HG02981 (cell line): ENCODE results near the gene NOL6.
"Not testable (repeated sequence)": the region's sequence is repeated elsewhere in the genome, so short reads cannot be mapped to it uniquely, and the experiment has no call there.

Experiments used
- ATAC-seq: cut with Tn5 transposase; IDR thresholded peaks from one replicate; pipeline ENCODE4 v1.9.1; 2021; ENCODE audit warnings: mild to moderate bottlenecking, moderate library complexity; ENCODE audit not compliant: unreplicated experiment

Gene NOL6

GRCh38 chr9:33472881-33473615 lies 676 bp downstream of the NOL6 start:
- no peak for ATAC-seq

GRCh38 chr9:33472171-33472880 lies 1.4 kb downstream of the NOL6 start:
- no peak for ATAC-seq

- no peak for ATAC-seq
Observed at GRCh38 chr9:33471361-33471760, 2.4 kb downstream of the NOL6 start.

GRCh38 chr9:33469891-33470290 lies 3.8 kb downstream of the NOL6 start:
- ATAC-seq, result no peak

GRCh38 chr9:33468797-33469621 lies 4.7 kb downstream of the NOL6 start:
- ATAC-seq, result no peak

- ATAC-seq, result no peak
Observed at GRCh38 chr9:33468215-33468730, 5.5 kb downstream of the NOL6 start.

- no peak for ATAC-seq
Observed at GRCh38 chr9:33467526-33467925, 6.2 kb downstream of the NOL6 start.

GRCh38 chr9:33466565-33467495 lies 6.9 kb downstream of the NOL6 start:
- no peak for ATAC-seq

- ATAC-seq, result no peak
Observed at GRCh38 chr9:33465596-33466564, 7.8 kb downstream of the NOL6 start.

GRCh38 chr9:33465096-33465495 lies 8.6 kb downstream of the NOL6 start:
- no peak for ATAC-seq

- no peak for ATAC-seq
Observed at GRCh38 chr9:33464045-33464636, 9.6 kb downstream of the NOL6 start.

- ATAC-seq, result no peak
Observed at GRCh38 chr9:33463151-33463550, 10.6 kb downstream of the NOL6 start.

GRCh38 chr9:33461492-33461891 lies 12.2 kb downstream of the NOL6 start:
- ATAC-seq, result no peak

GRCh38 chr9:33460854-33461253 lies 12.9 kb downstream of the NOL6 start:
- no peak for ATAC-seq

- no peak for ATAC-seq
Observed at GRCh38 chr9:33459115-33459514, 14.6 kb downstream of the NOL6 start.

- ATAC-seq, result no peak
Observed at GRCh38 chr9:33458444-33458843, 15.3 kb downstream of the NOL6 start.

- ATAC-seq, result no peak
Observed at GRCh38 chr9:33455945-33456344, 17.8 kb downstream of the NOL6 start.

- not testable (repeated sequence) for ATAC-seq
Observed at GRCh38 chr9:33455456-33455855, 18.3 kb downstream of the NOL6 start.

- not testable (repeated sequence) for ATAC-seq
Observed at GRCh38 chr9:33454661-33455026, 19.1 kb downstream of the NOL6 start.
